Stimulated activated CD8-positive, alpha-beta memory T cell treated with anti-CD3 and anti-CD28 coated beads, Interleukin-7, amount 100 ng/mL, for 4 hours (primary cell): ENCODE data around the gene PAPPA2.
"Not testable (repeated sequence)": the region's sequence is repeated elsewhere in the genome, so short reads cannot be mapped to it uniquely, and the experiment has no call there.

Experiments
- DNase-seq, 2 donors: peaks; one replicate each; pipeline ENCODE4 v3.0.0-alpha.2; 2020; ENCODE audit warnings: low read depth in 2 of 2

Gene PAPPA2

GRCh38 chr1:176551146-176551545, 88.2 kb downstream of the PAPPA2 start:
- DNase-seq: no peak

GRCh38 chr1:176552217-176552991, 89.4 kb downstream of the PAPPA2 start:
- no peak for DNase-seq

- no peak for DNase-seq
These were observed 90.0 kb downstream of the PAPPA2 start for GRCh38 chr1:176552999-176553398.

- DNase-seq: no peak
These were observed 93.3 kb downstream of the PAPPA2 start for GRCh38 chr1:176556288-176556687.

- no peak for DNase-seq
These were observed 94.7 kb downstream of the PAPPA2 start for GRCh38 chr1:176557543-176558258.

GRCh38 chr1:176558561-176558960, 95.6 kb downstream of the PAPPA2 start:
- no peak for DNase-seq

GRCh38 chr1:176559474-176559873, 96.5 kb downstream of the PAPPA2 start:
- DNase-seq: no peak

GRCh38 chr1:176559878-176560277, 96.9 kb downstream of the PAPPA2 start:
- DNase-seq: no peak

- DNase-seq: no peak
These were observed 97.7 kb downstream of the PAPPA2 start for GRCh38 chr1:176560681-176561080.

GRCh38 chr1:176561761-176562160, 98.8 kb downstream of the PAPPA2 start:
- not testable (repeated sequence) for DNase-seq

- no peak for DNase-seq
These were observed 103.3 kb downstream of the PAPPA2 start for GRCh38 chr1:176566004-176566975.

- DNase-seq: no peak
These were observed 104.3 kb downstream of the PAPPA2 start for GRCh38 chr1:176567190-176567794.

GRCh38 chr1:176568185-176568584, 105.2 kb downstream of the PAPPA2 start:
- no peak for DNase-seq

- DNase-seq: no peak
These were observed 111.8 kb downstream of the PAPPA2 start for GRCh38 chr1:176574756-176575155.

GRCh38 chr1:176575991-176576390, 113.0 kb downstream of the PAPPA2 start:
- DNase-seq: no peak

- DNase-seq: no peak
These were observed 113.7 kb downstream of the PAPPA2 start for GRCh38 chr1:176576670-176577069.

- DNase-seq: no peak
These were observed 114.7 kb downstream of the PAPPA2 start for GRCh38 chr1:176577646-176578197.

- no peak for DNase-seq
These were observed 116.1 kb downstream of the PAPPA2 start for GRCh38 chr1:176579087-176579486.

GRCh38 chr1:176595217-176595616, 132.2 kb downstream of the PAPPA2 start:
- DNase-seq: no peak

- no peak for DNase-seq
These were observed 138.4 kb downstream of the PAPPA2 start for GRCh38 chr1:176601348-176601747.

GRCh38 chr1:176602388-176603004, 139.5 kb downstream of the PAPPA2 start:
- DNase-seq: no peak
